ENCODE data around the gene LMAN2. TPM values are rescaled to one million over a fixed set of nuclear protein-coding genes. Genes with fewer than 3 reads are reported as not detected.

The LMAN2 gene
- polyA plus RNA-seq, 3 donors, result 148 to 275 (median 259) TPM

DNA sequence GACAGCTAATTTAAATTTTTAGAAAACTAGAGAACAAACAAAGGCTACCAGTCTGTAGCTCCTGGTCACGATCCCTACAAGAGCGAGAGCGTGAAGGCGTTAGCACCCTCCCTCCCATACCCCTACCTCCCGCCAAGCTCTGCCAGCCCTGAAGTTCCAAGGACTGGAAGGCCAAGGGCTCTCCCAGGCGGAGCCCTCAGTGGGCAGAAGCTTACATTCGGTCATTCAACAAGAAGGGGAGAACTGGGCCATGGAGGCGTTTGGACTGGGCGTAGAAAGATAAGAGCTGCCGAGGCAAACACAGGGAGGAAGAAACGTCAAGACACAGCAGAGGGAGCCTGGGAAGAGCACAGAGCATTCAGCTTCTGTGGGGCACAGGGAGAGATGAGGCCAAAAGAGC lies 42.7 kb downstream of the LMAN2 start:
- Histone ChIP-seq H3K27me3 (ENCODE audit: control insufficient read depth in 2 of 2, insufficient read depth in 2 of 2, low read length in 2 of 2) (no peaks in the 10 kb centered on the region), H3K27ac (ENCODE audit: low read depth in 1 of 2, low read length in 2 of 2) (peak overlapping the region; percentile 95 to 98), H3K4me3 (replicated peaks in 1 of 3; ENCODE audit: low read depth in 2 of 3, low read length in 3 of 3) (peak overlapping the region in 1 of 3 experiments; percentile 97), H3K4me1 (ENCODE audit: control insufficient read depth in 1 of 2, insufficient read depth in 2 of 2, low read length in 2 of 2) (peaks cover 90 to 98% of the 10 kb centered on the region in 2 donors), H3K4me2 (replicated peaks; ENCODE audit: extremely low read depth, low read length, poor library complexity, severe bottlenecking) (peak overlapping the region; percentile 100), H2AFZ (ENCODE audit: insufficient read depth, low read depth, low read length, poor library complexity, severe bottlenecking) (no peak overlapping the region), H3K79me2 (ENCODE audit: insufficient read depth, low read length) (peaks cover 90% of the 10 kb centered on the region), H4K20me1 (ENCODE audit: insufficient read depth, low read length) (peaks cover 65% of the 10 kb centered on the region), H3K9ac (ENCODE audit: insufficient read depth, low read length, poor library complexity, severe bottlenecking) (no peak overlapping the region), H3K9me3 (replicated peaks in 1 of 2; ENCODE audit: control insufficient read depth in 1 of 2, insufficient read depth in 1 of 2, low read length in 2 of 2) (no peaks in the 10 kb centered on the region), H3K36me3 (replicated peaks in 1 of 2; ENCODE audit: control insufficient read depth in 1 of 2, insufficient read depth in 2 of 2, low read length in 2 of 2) (peaks cover 17 to 19% of the 10 kb centered on the region in 2 donors)
- Mint-ChIP-seq H3K27ac (peak overlapping the region; percentile 67 to 99 (median 96)), H3K27me3 (ENCODE audit: low read depth in 3 of 3) (peaks cover 0 to under 1% (median 0%) of the 10 kb centered on the region in 3 donors), H3K4me3 (peak overlapping the region; percentile 27 to 43), H3K36me3 (peaks cover 24 to 38% of the 10 kb centered on the region in 2 donors), H3K9me3 (peaks cover 0 to 3% (median 0%) of the 10 kb centered on the region in 7 donors), H3K4me1 (peaks cover 83% of the 10 kb centered on the region)
- 85% methylated on average over 9 of the region's 11 CpGs for WGBS (ENCODE audit: insufficient coverage)
- TF ChIP-seq, protein P1, sequence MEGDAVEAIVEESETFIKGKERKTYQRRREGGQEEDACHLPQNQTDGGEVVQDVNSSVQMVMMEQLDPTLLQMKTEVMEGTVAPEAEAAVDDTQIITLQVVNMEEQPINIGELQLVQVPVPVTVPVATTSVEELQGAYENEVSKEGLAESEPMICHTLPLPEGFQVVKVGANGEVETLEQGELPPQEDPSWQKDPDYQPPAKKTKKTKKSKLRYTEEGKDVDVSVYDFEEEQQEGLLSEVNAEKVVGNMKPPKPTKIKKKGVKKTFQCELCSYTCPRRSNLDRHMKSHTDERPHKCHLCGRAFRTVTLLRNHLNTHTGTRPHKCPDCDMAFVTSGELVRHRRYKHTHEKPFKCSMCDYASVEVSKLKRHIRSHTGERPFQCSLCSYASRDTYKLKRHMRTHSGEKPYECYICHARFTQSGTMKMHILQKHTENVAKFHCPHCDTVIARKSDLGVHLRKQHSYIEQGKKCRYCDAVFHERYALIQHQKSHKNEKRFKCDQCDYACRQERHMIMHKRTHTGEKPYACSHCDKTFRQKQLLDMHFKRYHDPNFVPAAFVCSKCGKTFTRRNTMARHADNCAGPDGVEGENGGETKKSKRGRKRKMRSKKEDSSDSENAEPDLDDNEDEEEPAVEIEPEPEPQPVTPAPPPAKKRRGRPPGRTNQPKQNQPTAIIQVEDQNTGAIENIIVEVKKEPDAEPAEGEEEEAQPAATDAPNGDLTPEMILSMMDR (IDR thresholded peaks at IDR 0.05), result no peak
- intact Hi-C loops (cut with micrococcal nuclease), result loop anchor here in 1 of 2 donors (5.0 to 10.0 kb wide), 3 partner anchors 44 to 286 kb away; partner anchors contain the start of genes LMAN2 and TMED9
- no peak for DNase-seq

DNA sequence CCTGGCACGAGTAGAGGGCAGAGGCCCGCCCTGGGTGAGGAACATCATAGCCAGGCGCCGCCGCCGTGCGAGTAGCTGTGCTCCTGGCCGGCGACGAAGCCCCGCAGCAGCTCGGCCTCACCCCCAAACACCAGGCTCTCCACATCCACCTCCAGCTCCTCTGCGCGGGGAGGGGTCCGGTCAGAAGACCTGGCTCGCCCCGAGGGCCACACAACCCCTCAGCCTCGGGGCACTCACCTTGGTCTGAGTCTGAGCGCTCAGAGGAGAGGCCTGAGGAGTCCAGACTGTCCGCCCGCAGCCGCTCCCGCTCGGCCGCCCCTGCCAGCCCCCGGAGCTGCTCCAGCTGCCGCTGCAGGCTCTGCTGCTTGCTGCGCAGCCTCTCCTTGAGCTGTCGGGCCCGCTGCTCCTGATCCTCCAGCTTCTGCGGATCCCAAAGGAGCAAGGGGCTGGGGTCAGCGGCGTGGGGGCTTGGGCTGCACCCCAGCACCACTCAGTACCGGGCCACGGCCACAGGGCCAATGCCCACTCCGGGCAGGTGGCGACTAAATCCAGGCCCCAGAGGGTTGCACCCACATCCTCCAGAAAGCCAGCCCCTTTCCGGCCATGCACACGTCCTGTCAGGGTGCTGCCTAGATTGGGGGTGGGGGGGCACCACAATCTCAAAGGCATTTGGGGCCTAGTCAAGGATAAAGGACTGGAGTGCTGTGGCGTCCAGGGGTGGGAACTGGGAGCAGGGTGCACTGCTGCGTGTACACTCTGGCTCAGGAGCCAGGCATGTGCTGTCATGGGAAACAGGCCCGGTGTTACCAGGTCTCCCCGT lies 43.7 kb downstream of the LMAN2 start:
- Histone ChIP-seq H3K27me3 (ENCODE audit: control insufficient read depth in 2 of 2, insufficient read depth in 2 of 2, low read length in 2 of 2) (no peaks in the 10 kb centered on the region), H3K36me3 (replicated peaks in 1 of 2; ENCODE audit: control insufficient read depth in 1 of 2, insufficient read depth in 2 of 2, low read length in 2 of 2) (peaks cover 17 to 19% of the 10 kb centered on the region in 2 donors), H4K20me1 (ENCODE audit: insufficient read depth, low read length) (peaks cover 56% of the 10 kb centered on the region), H3K9ac (ENCODE audit: insufficient read depth, low read length, poor library complexity, severe bottlenecking) (peak overlapping the region; percentile 87), H3K4me3 (replicated peaks in 1 of 3; ENCODE audit: low read depth in 2 of 3, low read length in 3 of 3) (peak overlapping the region; percentile 39 to 97 (median 57)), H2AFZ (ENCODE audit: insufficient read depth, low read depth, low read length, poor library complexity, severe bottlenecking) (peak overlapping the region; percentile 54), H3K4me2 (replicated peaks; ENCODE audit: extremely low read depth, low read length, poor library complexity, severe bottlenecking) (peak overlapping the region; percentile 88), H3K9me3 (replicated peaks in 1 of 2; ENCODE audit: control insufficient read depth in 1 of 2, insufficient read depth in 1 of 2, low read length in 2 of 2) (no peaks in the 10 kb centered on the region), H3K4me1 (ENCODE audit: control insufficient read depth in 1 of 2, insufficient read depth in 2 of 2, low read length in 2 of 2) (peaks cover 82 to 94% of the 10 kb centered on the region in 2 donors), H3K27ac (ENCODE audit: low read depth in 1 of 2, low read length in 2 of 2) (peak overlapping the region; percentile 95 to 98), H3K79me2 (ENCODE audit: insufficient read depth, low read length) (peaks cover 90% of the 10 kb centered on the region)
- Mint-ChIP-seq H3K4me1 (peaks cover 74% of the 10 kb centered on the region), H3K27ac (peak overlapping the region; percentile 93 to 99 (median 98)), H3K36me3 (peaks cover 24 to 38% of the 10 kb centered on the region in 2 donors), H3K9me3 (peaks cover 0 to 3% (median 0%) of the 10 kb centered on the region in 7 donors), H3K27me3 (ENCODE audit: low read depth in 3 of 3) (no peaks in the 10 kb centered on the region), H3K4me3 (peak overlapping the region; percentile 93 to 96)
- intact Hi-C loops (cut with micrococcal nuclease), result loop anchor here in 1 of 2 donors (5.0 to 10.0 kb wide), 3 partner anchors 45 to 287 kb away; partner anchors contain the start of genes LMAN2 and TMED9
- no peak for DNase-seq
- WGBS (ENCODE audit: insufficient coverage), result 28% methylated on average over 38 of the region's 43 CpGs
- TF ChIP-seq, protein P1 (IDR thresholded peaks at IDR 0.05), result no peak
